PC-9 (cell line): ENCODE data around the gene THBS3. TPM values are rescaled to one million over a fixed set of nuclear protein-coding genes. Genes with fewer than 3 reads are reported as not detected.
"Not testable (repeated sequence)": the region's sequence is repeated elsewhere in the genome, so short reads cannot be mapped to it uniquely, and the experiment has no call there.

Source experiments
- BruUV-seq: library from RNA; stranded (reverse); fragments of 400-500 nt; replicated peaks from 2 replicates; lab custom pipeline; 2021; lab: Mats Ljungman, UMichigan
- CTCF ChIA-PET: fragments of 300-600 bp; sonication (Branson Sonifier 250); formaldehyde crosslinking; loops from one replicate; lab custom pipeline; 2022; ENCODE audit warnings: antibody characterized with exemption; lab: Charles Lee
- POLR2A ChIA-PET: fragments of 300-600 bp; sonication (Branson Sonifier 250); formaldehyde crosslinking; loops from one replicate; lab custom pipeline; 2022; ENCODE audit warnings: antibody characterized with exemption; ENCODE audit not compliant: unreplicated experiment; lab: Charles Lee
- DNase-seq, 2 experiments: peaks; one replicate each; pipeline versions ENCODE4 v3.0.0 to v3.0.0-alpha.2; 2015 to 2022; ENCODE audit warnings: mixed read lengths in 1 of 2
- H2AFZ ChIP-seq: fragments of 200-600 bp; sonication (generic); 2 replicates; pipeline ENCODE4 v1.8.1; 2017; ENCODE audit warnings: antibody characterized with exemption
- H3F3A ChIP-seq: fragments of 200-600 bp; sonication (generic); 2 replicates; pipeline ENCODE4 v1.8.1; 2017; ENCODE audit warnings: antibody characterized with exemption, mild to moderate bottlenecking, low read depth; ENCODE audit not compliant: insufficient read depth
- H3K27ac ChIP-seq: fragments of 200-600 bp; sonication (generic); 2 replicates; pipeline ENCODE4 v1.6.1; 2016; ENCODE audit warnings: mixed run types
- H3K27me3 ChIP-seq: fragments of 200-600 bp; sonication (generic); 2 replicates; pipeline ENCODE4 v1.6.1; 2016; ENCODE audit warnings: low read depth, mixed run types; ENCODE audit not compliant: insufficient read depth
- H3K36me3 ChIP-seq: fragments of 200-600 bp; sonication (generic); 2 replicates; pipeline ENCODE4 v1.6.1; 2016; ENCODE audit warnings: low read depth, mixed run types
- H3K4me1 ChIP-seq: fragments of 200-600 bp; sonication (generic); replicated peaks from 2 replicates; pipeline ENCODE4 v1.6.1; 2016; ENCODE audit warnings: mixed run types; ENCODE audit not compliant: insufficient read depth
- H3K4me2 ChIP-seq: fragments of 200-600 bp; sonication (generic); 2 replicates; pipeline ENCODE4 v1.6.1; 2017; ENCODE audit warnings: mixed run types
- H3K4me3 ChIP-seq: fragments of 200-600 bp; sonication (generic); 2 replicates; pipeline ENCODE4 v1.6.1; 2016; ENCODE audit warnings: mixed run types
- H3K79me2 ChIP-seq: fragments of 200-600 bp; sonication (generic); 2 replicates; pipeline ENCODE4 v1.6.1; 2017; ENCODE audit warnings: low read depth, mixed run types
- H3K9me2 ChIP-seq: fragments of 200-600 bp; sonication (generic); 2 replicates; pipeline ENCODE4 v1.8.1; 2017; ENCODE audit warnings: mild to moderate bottlenecking; ENCODE audit not compliant: insufficient read depth
- H3K9me3 ChIP-seq: fragments of 200-600 bp; sonication (generic); 2 replicates; pipeline ENCODE4 v1.8.1; 2016; ENCODE audit warnings: low read depth; ENCODE audit not compliant: insufficient read depth
- H4K20me1 ChIP-seq: fragments of 200-600 bp; sonication (generic); 2 replicates; pipeline ENCODE4 v1.8.1; 2017; ENCODE audit not compliant: insufficient read depth
- CTCF ChIP-seq: fragments of 200-600 bp; sonication (generic); conservative IDR thresholded peaks from 2 replicates; pipeline ENCODE4 v1.6.1; 2017; ENCODE audit warnings: mixed run types, antibody characterized with exemption, mild to moderate bottlenecking, moderate library complexity
- EZH2 ChIP-seq: fragments of 200-600 bp; sonication (generic); IDR thresholded peaks from 2 replicates; pipeline ENCODE4 v1.8.0; 2017; ENCODE audit warnings: antibody characterized with exemption, low read depth
- intact Hi-C: fragments of 100-400 bp; cut with micrococcal nuclease; formaldehyde crosslinking; loops from one replicate; pipeline ENCODE4 v1.10.0; 2022; ENCODE audit not compliant: unreplicated experiment
- total RNA-seq: library from RNA; stranded (reverse); gene quantifications from 2 replicates; pipeline ENCODE4 v1.2.3, GENCODE V29; 2021

THBS3 gene
- total RNA-seq, 1 experiment from 2014 or later = 45.4 TPM

- Histone ChIP-seq H3F3A (no peaks in the 10 kb centered on the region; the same call in 1 of the 2 replicates), H3K4me3 (no peak overlapping the region), H3K9me3 (no peaks in the 10 kb centered on the region), H3K4me1 (no peaks in the 10 kb centered on the region), H3K27me3 (no peaks in the 10 kb centered on the region), H3K36me3 (no peaks in the 10 kb centered on the region), H3K27ac (no peak overlapping the region), H2AFZ (no peak overlapping the region), H3K9me2 (no peaks in the 10 kb centered on the region), H3K4me2 (no peak overlapping the region), H4K20me1 (no peaks in the 10 kb centered on the region), H3K79me2 (no peaks in the 10 kb centered on the region)
- POLR2A ChIA-PET = no interaction called here
- TF ChIP-seq CTCF (no peak), EZH2 (no peak)
- intact Hi-C loops = no loop called here
- BruUV-seq = no TSS peak
- no peak for DNase-seq
- CTCF ChIA-PET = no interaction called here
Measured at GRCh38 chr1:155160128-155160527, 47.6 kb downstream of the THBS3 start.

GRCh38 chr1:155158991-155159390 lies 48.7 kb downstream of the THBS3 start:
- Histone ChIP-seq H3K4me2 (no peak overlapping the region), H3K4me3 (no peak overlapping the region), H3K36me3 (no peaks in the 10 kb centered on the region), H2AFZ (no peak overlapping the region), H3F3A (no peaks in the 10 kb centered on the region; the same call in 1 of the 2 replicates), H3K9me3 (no peaks in the 10 kb centered on the region), H3K4me1 (no peaks in the 10 kb centered on the region), H4K20me1 (no peaks in the 10 kb centered on the region), H3K9me2 (no peaks in the 10 kb centered on the region), H3K27me3 (no peaks in the 10 kb centered on the region), H3K79me2 (no peaks in the 10 kb centered on the region), H3K27ac (no peak overlapping the region)
- intact Hi-C loops = no loop called here
- no peak for DNase-seq
- ChIA-PET CTCF (no interaction called here), POLR2A (no interaction called here)
- TF ChIP-seq EZH2 (no peak), CTCF (no peak)
- no TSS peak for BruUV-seq

GRCh38 chr1:155155996-155156643 lies 51.6 kb downstream of the THBS3 start:
- H3K27me3 ChIP-seq, intact Hi-C loops, CTCF ChIA-PET, H3K4me1 ChIP-seq, H3K4me3 ChIP-seq, H4K20me1 ChIP-seq, H3K27ac ChIP-seq, H3K4me2 ChIP-seq, DNase-seq, BruUV-seq, H3K9me2 ChIP-seq, H3K9me3 ChIP-seq, H3K79me2 ChIP-seq, H2AFZ ChIP-seq, H3K36me3 ChIP-seq, POLR2A ChIA-PET, H3F3A ChIP-seq: not testable (repeated sequence)

Other genes with a start within 250 kb of the THBS3 start
- 30.0 and 33.2 TPM in 2 replicates for gene PYGO2, start 246.1 kb downstream of the THBS3 start, total RNA-seq
- 162 and 210 TPM in 2 replicates for gene SHC1, start 237.2 kb downstream of the THBS3 start, total RNA-seq
- 236 and 300 TPM in 2 replicates for gene CKS1B, start 233.2 kb downstream of the THBS3 start, total RNA-seq
- 47.9 and 54.2 TPM in 2 replicates for gene FLAD1, start 224.6 kb downstream of the THBS3 start, total RNA-seq
- 1.2 and 1.3 TPM in 2 replicates for gene LENEP, start 214.3 kb downstream of the THBS3 start, total RNA-seq
- 38.6 and 44.1 TPM in 2 replicates for gene ZBTB7B, start 205.1 kb downstream of the THBS3 start, total RNA-seq
- gene DCST2, start 174.1 kb downstream of the THBS3 start, total RNA-seq = 4.4 and 4.7 TPM in 2 replicates
- 0.22 and 0.43 TPM in 2 replicates for gene DCST1, start 174.1 kb downstream of the THBS3 start, total RNA-seq
- 187 and 195 TPM in 2 replicates for gene ADAM15, start 156.6 kb downstream of the THBS3 start, total RNA-seq
- 14.0 and 17.3 TPM in 2 replicates for gene EFNA4, start 144.2 kb downstream of the THBS3 start, total RNA-seq
- gene EFNA3, start 129.1 kb downstream of the THBS3 start, total RNA-seq = 6.7 and 8.8 TPM in 2 replicates
- gene EFNA1, start 80.0 kb downstream of the THBS3 start, total RNA-seq = 30.6 and 35.7 TPM in 2 replicates
- 54.9 and 67.6 TPM in 2 replicates for gene SLC50A1, start 72.0 kb downstream of the THBS3 start, total RNA-seq
- gene DPM3, start 67.4 kb downstream of the THBS3 start, total RNA-seq = 83.7 and 127 TPM in 2 replicates
- 112 and 156 TPM in 2 replicates for gene KRTCAP2, start 34.6 kb downstream of the THBS3 start, total RNA-seq
- gene TRIM46, start 34.0 kb downstream of the THBS3 start, total RNA-seq = 6.0 and 6.2 TPM in 2 replicates
- gene MTX1, start 798 bp upstream of the THBS3 start, total RNA-seq = 56.1 and 68.9 TPM in 2 replicates
- 56.9 and 60.8 TPM in 2 replicates for gene ENTREP3, start 47.6 kb upstream of the THBS3 start, total RNA-seq
- gene SCAMP3, start 54.5 kb upstream of the THBS3 start, total RNA-seq = 56.9 and 64.1 TPM in 2 replicates
- gene CLK2, start 65.6 kb upstream of the THBS3 start, total RNA-seq = 39.1 and 43.9 TPM in 2 replicates
- gene HCN3, start 69.6 kb upstream of the THBS3 start, total RNA-seq = 6.6 and 7.5 TPM in 2 replicates
- gene PKLR, start 93.5 kb upstream of the THBS3 start, total RNA-seq = not detected in 2 replicates
- 397 and 568 TPM in 2 replicates for gene FDPS, start 101.0 kb upstream of the THBS3 start, total RNA-seq
- 43.4 and 45.3 TPM in 2 replicates for gene RUSC1, start 113.0 kb upstream of the THBS3 start, total RNA-seq